Stimulated activated CD4-positive, alpha-beta T cell treated with anti-CD3 and anti-CD28 coated beads, TNF-alpha, amount 100 ng/mL, for 48 hours (primary cell): ENCODE results near the gene ERAL1.
"Not testable (repeated sequence)": the region's sequence is repeated elsewhere in the genome, so short reads cannot be mapped to it uniquely, and the experiment has no call there.

Source experiments
- DNase-seq, 3 donors: peaks; one replicate each; pipeline ENCODE4 v3.0.0-alpha.2; 2020; ENCODE audit warnings: low read depth in 3 of 3

Gene ERAL1

GRCh38 chr17:28854457-28855335 lies at the start of gene ERAL1:
TSS of gene ERAL1 (plus strand) at chr17:28855016. CDS start at chr17:28855035, 19 bp downstream.
- peak; percentile 67 to 81 (median 77) for DNase-seq

- DNase-seq, result no peak
Measured at GRCh38 chr17:28807925-28808634, 46.7 kb upstream of the ERAL1 start.

GRCh38 chr17:28810437-28810836 lies 44.4 kb upstream of the ERAL1 start:
- no peak for DNase-seq

- no peak for DNase-seq
Measured at GRCh38 chr17:28811651-28812090, 43.1 kb upstream of the ERAL1 start.

- DNase-seq, result peak; percentile 95 to 98 (median 96)
Measured at GRCh38 chr17:28812091-28812747, 42.6 kb upstream of the ERAL1 start.

GRCh38 chr17:28812748-28813377 lies 42.0 kb upstream of the ERAL1 start:
- DNase-seq, result no peak

GRCh38 chr17:28816540-28816939 lies 38.3 kb upstream of the ERAL1 start:
- no peak for DNase-seq

GRCh38 chr17:28818819-28819221 lies 36.0 kb upstream of the ERAL1 start:
- no peak for DNase-seq

- DNase-seq, result no peak
Measured at GRCh38 chr17:28819582-28819981, 35.2 kb upstream of the ERAL1 start.

GRCh38 chr17:28827672-28828071 lies 27.1 kb upstream of the ERAL1 start:
- DNase-seq, result no peak

- DNase-seq, result no peak
Measured at GRCh38 chr17:28828294-28829040, 26.3 kb upstream of the ERAL1 start.

- DNase-seq, result no peak
Measured at GRCh38 chr17:28834420-28834819, 20.4 kb upstream of the ERAL1 start.

GRCh38 chr17:28836541-28836940 lies 18.3 kb upstream of the ERAL1 start:
- not testable (repeated sequence) for DNase-seq

- DNase-seq, result no peak
Measured at GRCh38 chr17:28839221-28839620, 15.6 kb upstream of the ERAL1 start.

- no peak for DNase-seq
Measured at GRCh38 chr17:28841901-28842281, 12.9 kb upstream of the ERAL1 start.

- peak; percentile 77 to 82 (median 82) for DNase-seq
Measured at GRCh38 chr17:28842282-28843012, 12.4 kb upstream of the ERAL1 start, which contains the start of gene FAM222B. TSS of gene FAM222B (minus strand) at chr17:28842790. CDS start at chr17:28766667, 76,123 bp downstream.

GRCh38 chr17:28843816-28844148 lies 11.0 kb upstream of the ERAL1 start:
- DNase-seq, result no peak

GRCh38 chr17:28846231-28846630 lies 8.6 kb upstream of the ERAL1 start:
- DNase-seq, result no peak

GRCh38 chr17:28846699-28847098 lies 8.1 kb upstream of the ERAL1 start:
- DNase-seq, result not testable (repeated sequence)

- DNase-seq, result peak; percentile 40 to 66 (median 57)
Measured at GRCh38 chr17:28848667-28849066, 6.1 kb upstream of the ERAL1 start.
